DMS153 (cell line): Measurements from ENCODE around the gene XYLT1.
"Not testable (repeated sequence)": the region's sequence is repeated elsewhere in the genome, so short reads cannot be mapped to it uniquely, and the experiment has no call there.

Experiments used
- DNase-seq: peaks from one replicate; lab custom pipeline; 2025; lab: John Stamatoyannopoulos, UW

The XYLT1 gene

DNA sequence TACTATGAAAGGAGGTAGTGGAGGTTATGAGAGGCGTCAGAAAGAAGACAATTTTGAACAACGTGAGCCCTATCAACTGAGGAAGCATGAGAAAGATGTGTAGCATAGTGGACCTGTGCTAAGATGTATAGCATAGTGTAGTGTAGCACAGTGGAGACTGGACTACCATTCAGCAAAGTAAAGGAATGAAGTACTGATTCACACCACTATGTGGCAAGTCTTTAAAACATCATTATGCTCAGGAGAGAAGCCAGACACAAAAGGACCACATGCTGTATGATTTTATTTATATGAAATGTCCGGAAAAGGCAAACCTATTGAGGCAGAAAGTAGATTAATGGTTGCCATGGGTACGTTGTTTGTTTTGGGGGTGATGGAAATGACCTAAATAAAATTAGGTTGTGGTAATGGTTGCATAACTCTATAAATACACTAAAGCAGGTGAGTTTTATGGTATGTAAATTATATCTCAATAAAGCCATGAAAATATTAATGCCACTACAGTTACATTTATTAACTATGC is 20.4 kb upstream of the XYLT1 start:
- DNase-seq, result no peak

DNA sequence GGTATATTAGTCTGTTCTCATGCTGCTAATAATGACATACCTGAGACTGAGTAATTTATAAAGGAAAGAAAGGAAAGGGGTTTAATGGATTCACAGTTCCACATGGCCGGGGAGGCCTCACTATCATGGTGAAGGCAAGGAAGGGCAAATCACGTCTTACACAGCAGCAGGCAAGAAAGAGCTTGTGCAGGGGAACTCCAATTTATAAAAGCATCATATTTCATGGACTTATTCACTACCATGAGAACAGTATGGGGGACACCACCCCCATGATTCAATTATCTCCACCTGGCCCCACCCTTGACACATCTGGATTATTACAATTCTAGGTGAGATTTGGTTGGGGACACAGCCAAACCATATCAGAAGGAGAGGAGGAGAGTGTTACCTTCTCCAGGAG is 17.7 kb upstream of the XYLT1 start:
- no peak for DNase-seq

DNA sequence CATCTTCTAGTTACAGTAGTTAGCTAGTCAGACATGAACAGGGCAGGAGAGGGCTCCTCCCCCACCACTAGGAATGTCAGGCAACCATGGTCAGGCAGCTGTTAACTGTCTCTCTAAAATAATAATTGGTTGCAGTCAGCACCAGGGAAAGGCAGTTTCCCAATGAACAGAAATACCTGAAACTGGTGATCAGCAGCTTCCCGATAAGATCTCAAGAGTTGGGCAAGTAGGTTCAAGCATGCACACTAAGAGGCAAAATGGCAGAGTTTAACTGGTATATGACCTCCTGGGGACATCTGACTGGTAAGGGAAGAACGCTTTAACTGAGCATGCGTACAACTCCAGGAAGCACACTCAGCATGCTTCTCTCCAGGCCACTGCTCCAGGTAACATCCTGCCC is 12.6 kb upstream of the XYLT1 start:
- DNase-seq, result no peak

DNA sequence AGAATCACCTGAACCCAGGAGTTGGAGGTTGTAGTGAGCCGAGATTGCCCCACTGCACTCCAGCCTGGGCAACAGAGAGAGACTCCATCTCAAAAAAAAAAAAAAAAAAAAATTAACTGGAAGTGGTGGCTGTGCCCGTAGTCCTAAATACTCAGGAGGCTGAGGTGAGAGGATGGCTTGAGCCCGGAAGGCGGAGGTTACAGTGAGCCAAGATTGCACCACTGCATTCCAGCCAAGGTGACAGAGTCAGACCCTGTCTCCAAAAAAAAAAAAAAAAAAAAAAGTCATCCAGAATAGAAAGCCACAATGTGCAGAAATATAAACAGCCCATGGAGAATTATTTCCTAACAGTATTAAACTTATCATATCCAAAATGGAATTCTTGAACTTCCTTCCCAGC is 11.6 kb upstream of the XYLT1 start:
- not testable (repeated sequence) for DNase-seq

DNA sequence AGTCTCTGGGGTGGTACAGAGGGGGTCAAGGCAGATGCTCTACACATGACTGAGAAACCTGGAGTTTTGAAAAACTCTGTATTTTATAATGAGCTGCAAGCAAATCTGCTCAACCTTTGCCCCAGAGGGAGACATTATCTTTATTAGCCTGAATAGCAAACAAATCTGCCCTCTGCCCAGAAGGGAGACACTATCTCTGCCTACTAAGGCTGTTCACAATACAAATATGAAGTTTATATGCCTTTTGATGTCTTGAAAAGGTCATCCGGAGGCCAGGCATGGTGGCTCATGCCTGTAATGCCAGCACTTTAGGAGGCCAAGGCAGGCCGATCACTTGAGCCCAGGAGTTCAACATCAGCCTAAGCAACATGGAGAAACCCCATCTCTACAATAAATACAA is 11.0 kb upstream of the XYLT1 start:
- DNase-seq, result no peak

DNA sequence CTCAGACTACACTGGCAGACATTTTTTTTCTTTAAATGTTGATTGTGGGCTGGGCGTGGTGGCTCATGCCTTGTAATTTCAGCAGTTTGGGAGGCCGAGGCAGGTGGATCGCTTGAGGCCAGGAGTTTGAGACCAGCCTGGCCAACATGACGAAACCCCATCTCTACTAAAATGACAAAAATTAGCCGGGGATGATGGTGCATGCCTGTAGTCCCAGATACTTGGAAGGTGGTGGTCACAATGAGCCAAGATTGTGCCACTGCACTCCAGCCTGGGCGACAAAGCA is 6.4 kb upstream of the XYLT1 start:
- not testable (repeated sequence) for DNase-seq

DNA sequence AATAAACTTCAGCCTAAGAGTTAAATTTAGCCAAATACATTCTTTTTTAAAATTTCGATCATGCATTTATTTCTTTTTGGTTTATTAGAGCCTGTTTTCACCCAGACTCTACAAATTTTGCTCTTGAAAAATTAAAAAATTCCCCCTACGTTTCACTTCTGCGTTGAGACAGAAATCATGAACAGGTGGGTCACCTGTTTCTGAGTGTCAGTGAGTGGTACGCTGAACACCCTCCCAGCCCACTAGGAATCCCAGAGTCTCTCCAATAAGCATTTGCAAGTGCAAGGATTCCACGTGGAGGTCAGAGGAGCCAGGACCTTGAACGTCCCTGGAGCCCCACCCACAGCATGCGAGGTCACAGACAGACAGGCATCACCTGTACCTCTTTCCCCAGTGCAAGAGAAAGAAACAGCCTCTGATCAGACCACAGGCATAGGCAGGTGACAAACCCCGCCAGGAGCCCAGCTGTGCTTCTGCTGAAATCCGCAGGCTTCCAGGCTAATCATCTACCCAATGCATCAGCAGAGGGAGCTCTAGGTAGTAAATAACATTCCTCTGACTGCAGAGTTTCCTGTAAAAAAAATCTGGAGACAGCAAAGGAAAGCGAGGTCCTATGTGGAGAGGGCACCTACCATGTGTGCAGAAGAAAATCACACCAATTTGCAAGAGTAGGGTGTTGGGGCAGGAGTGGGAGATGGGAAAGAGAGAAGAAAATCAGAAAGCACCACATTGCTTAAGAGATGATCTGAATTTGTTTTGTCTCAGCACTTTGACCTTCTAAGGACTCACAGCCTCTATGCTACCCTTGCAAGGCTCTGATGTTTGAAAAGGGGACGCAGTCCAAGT is 5.9 kb upstream of the XYLT1 start:
- DNase-seq, result peak; percentile 73

DNA sequence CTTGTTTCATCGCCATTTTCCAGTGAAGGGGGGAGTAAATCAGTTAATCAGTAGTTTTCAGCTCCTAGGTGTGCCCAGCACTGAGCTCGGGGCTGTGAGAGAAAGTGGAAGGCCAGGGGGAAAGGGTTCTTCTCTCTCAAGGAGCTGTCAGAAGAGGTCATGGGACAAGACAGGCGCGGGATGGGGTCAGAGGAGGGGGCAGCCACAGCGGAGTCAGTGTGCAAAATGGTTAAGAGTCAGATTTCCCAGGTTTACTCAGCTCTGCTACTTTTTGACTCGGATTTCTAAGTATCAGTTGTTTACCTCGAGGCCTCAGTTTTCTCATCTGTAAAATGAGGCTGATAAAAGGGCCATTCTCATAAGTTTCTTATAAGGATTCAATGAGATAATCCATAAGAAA is 4.3 kb upstream of the XYLT1 start:
- DNase-seq, result no peak

DNA sequence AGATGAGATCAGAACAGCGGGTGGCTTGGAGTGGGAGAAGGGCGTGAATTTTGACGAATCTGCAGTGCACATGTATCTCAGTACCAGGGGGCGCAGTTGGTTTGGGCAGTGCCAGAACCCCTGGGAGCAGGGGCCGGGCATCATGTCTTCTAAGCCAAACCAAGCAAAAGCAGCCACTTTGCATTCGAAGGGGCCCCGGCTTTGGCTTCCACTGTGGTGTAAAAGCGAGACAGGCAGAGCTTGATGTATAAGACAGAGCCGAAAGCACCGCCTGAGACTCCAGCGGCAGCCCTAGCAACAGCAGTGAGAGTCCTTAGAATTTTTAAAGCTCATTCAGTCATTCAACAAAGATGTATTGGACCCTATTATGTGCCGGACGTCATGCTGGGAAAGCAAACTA is 3.8 kb upstream of the XYLT1 start:
- no peak for DNase-seq

DNA sequence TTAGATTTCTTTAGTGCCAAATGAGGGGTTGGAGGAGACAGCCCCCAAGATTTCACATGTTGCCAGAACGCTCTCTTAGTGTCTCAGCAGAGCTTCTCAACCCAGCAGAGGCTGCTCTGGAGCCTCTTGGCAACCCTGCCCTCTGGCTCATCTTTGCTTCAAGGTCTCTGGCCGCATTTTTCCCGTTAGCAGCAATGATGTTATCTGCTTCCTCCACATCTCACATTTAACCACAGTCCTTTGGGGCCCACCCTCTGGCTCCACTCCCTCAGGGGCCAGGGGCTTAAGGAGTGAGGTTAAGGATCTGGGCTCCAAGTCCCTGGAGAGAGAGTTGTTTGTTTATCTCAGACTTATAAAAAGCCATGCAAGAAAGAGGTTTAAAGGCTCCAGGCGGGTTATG is 3.3 kb upstream of the XYLT1 start:
- no peak for DNase-seq

DNA sequence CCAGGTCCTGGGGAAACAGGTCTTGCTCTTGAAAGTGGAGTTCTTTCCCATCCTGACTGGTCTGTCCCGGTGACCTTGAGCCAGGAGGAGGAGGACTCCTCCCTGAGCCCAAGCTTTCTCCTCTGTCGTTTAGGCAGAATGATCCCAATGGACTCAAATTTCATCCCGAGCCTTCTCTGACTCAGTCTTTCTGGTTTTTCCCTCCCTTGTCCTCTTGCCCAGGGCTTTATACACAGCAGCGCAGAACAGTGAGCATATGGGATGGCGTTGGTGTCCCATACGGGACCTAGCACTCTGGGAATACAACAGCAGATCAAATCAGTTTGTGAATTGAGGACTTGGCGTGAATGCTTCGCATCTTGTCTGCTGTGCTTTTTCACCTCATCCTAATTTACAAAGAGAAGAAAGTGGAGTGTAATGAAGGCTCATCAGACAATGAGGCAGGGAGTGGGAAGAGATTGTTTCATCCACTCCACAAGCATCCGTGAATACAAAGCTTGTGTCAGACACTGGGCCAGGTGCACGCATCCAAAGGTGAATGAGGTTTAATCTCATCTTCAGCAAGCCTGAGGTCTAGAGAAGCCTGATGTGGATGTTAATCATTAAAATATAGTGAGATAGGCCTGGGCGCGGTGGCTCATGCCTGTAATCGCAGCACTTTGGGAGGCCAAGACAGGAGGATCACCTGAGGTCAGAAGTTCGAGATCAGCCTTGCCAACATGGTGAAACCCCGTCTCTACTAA is 1.1 kb upstream of the XYLT1 start:
- no peak for DNase-seq

DNA sequence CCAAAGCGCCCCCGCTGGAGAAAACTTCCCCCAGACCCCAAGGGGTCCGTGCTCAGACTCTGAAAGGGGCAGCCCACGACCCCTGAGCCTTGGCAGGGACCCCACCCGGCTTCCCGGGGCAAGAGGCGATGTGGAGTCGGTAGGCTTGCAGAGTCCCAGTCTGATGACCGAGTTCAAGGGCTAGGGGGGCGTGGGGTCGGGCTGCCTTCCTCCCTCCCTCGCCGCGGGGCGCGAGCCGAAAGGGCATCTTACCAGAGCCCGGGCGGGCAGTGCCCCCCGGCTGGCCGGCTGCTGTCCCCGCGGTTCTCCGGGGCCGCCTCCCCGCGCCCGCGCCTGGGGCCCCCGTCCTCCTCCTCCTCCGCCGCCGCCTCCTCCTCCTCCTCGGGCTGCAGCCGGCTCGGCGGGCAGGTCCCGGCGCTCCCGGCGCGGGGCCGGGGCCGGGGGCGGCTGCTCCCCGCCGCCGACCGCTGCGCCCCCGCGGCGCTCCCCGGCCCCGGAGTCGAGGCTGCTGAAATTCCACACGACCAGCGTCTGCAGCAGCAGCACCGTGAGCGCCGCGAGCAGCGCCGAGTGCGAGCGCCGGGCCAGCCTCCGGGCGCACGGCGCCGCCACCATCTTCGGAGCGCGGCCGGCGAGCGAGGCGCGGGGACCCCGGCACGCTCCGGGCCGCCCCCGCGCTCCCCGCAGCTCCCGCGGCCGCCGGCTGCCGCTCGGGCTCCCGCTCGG is 415 bp downstream of the XYLT1 start:
- no peak for DNase-seq

DNA sequence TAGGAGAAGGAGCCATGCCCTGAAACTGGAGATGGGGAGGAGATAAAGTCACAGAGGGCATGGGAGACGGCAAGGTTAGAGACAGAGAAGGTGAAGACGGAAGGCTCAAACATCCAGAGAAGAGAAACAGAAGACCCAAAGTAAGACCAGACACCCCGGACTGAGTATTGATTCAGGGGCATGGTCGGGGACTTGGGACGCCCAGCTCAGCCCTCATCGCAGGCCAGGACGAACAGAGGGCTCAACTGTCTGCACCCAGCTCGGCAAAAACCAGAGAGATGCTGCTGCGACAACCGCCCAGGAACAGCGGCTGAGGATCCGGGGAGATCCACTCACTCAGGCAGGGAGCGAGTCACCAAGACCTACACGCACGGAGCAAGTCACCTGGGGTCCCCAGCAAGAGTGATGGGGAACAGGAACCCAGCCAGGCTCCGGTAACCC is 999 bp downstream of the XYLT1 start:
- DNase-seq, result no peak

DNA sequence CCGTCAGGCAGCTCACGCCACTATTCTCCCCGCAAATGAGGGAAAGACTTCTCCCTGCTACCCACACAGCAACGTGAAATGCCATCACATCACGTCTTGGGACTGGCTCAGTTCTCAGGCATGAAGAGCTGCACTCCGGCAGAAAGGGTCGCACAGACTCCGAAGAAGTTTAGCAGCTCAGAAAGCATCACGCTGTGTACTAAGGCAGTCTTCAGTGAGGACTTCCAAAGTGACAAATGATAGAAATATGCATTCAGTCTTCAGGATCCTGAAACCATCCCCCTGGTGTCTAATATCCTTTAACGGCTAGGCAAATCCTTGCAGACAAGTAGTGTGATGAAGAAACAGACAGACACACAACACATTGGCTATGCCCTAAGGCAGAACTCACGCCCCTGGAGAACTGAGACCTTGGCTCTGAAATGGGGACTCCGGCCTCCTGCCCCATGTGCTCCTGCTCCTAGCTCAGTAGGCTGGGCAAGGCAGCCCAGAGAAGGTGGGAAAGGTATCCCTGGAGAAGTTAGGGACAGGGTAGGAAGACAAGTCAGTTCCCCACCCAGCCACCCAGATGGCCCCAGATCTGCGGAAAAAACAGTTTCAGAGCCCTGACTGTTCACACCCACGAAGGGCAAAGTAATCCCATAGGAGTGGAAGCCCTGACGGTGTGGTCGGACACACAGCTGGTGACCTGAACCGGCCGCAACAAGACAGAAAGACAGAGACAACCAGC is 1.6 kb downstream of the XYLT1 start:
- DNase-seq, result no peak

DNA sequence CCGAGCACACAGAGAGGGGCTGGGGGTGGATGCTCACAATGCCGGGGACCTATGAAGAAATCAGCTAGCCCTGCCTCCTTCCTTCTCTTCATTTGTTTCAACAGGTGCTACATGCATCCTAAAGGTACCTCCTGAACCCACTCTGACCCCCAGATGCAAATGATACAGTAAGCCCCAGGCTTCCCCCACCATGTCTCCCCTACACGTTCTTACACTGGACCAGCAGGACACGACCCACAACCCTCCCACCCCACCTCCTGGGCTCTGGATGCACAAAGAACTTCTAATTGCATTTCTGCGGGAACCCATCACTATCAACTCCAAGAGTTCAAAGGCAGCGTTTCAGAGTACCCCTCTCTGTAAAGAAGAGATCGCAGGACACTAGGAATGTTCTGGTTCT is 2.1 kb downstream of the XYLT1 start:
- DNase-seq, result no peak

DNA sequence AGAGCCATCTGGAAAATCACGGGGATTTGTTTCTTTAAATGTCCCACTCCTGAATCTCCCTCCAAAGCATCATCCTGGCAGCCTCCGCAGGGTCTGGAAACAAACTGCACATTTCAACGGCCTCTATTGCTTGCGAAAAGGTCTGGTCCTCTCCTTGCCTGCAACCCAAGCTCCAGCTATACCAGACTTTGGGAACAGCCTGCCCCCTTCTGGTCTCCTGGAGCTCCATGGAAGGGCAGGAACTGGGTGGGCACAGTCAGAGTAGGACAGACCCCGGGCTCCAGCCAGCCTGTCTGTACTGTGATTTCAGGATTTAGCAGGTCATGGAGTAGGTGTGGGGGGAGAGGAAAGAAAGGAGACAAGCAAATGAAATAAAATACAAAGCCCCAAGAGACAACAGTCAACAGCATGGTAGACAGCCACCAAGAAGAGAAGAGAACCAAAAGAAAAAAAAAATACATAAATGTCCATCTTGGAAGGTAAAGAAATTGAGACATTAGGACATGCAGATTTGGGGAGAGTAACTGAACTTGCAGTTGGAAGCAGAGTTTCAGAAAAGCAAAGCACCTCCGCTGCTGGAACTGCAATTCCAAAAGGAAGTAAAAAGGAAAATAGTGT is 2.7 kb downstream of the XYLT1 start:
- peak; percentile 21 for DNase-seq

DNA sequence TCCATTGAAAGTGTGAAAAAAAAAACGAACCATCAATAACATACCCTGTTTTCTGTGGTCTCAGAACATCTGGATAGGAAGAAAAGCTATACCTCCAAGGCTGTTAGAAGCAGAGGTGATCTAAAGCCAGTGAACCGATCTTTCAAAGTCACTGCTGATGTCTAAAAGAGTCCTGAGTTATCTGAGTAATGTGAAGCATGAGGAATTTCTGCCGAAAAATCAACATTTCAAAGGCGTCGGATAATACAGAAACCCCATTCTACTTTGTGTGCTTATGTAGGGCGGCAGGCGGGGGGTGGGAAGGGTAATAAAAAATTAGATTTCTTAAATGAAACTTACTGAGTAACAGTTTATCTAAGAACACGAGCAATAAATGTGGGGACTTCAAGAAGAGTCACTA is 3.9 kb downstream of the XYLT1 start:
- DNase-seq, result no peak

DNA sequence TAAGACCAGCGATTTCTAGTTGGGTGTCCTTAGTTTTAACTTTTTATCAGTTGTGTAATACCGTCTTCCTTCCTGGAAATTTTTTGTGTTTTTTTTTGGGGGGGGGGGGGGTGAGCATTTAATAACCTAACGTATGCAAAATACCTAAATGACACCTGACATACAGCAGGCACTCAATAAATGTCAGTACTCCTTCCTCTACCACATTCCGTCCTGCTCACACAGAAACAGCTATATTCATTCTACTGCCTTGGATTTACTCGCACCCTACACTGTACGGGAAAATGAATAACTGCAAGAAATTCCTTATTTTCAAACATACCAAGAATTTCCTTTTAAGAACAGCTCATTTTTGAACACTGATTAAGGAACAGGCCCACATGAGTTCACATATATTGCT is 5.3 kb downstream of the XYLT1 start:
- no peak for DNase-seq

DNA sequence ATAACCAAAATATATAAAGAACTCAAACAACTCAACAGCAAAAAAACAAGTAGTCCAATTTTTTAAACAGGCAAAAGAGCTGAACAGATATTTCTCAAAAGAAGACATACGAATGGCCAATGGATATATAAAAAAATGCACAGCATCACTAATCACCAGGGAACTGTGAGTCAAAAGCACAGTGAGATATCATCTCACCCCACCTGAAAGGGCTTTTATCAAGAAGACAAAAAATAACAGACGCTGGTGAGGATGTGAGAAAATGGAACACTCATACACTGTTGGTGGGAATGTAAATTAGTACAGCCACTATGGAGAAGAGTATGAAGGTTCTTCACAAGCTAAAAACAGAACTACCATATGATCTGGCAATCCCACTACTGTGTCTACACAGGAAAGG is 7.4 kb downstream of the XYLT1 start:
- DNase-seq, result no peak

DNA sequence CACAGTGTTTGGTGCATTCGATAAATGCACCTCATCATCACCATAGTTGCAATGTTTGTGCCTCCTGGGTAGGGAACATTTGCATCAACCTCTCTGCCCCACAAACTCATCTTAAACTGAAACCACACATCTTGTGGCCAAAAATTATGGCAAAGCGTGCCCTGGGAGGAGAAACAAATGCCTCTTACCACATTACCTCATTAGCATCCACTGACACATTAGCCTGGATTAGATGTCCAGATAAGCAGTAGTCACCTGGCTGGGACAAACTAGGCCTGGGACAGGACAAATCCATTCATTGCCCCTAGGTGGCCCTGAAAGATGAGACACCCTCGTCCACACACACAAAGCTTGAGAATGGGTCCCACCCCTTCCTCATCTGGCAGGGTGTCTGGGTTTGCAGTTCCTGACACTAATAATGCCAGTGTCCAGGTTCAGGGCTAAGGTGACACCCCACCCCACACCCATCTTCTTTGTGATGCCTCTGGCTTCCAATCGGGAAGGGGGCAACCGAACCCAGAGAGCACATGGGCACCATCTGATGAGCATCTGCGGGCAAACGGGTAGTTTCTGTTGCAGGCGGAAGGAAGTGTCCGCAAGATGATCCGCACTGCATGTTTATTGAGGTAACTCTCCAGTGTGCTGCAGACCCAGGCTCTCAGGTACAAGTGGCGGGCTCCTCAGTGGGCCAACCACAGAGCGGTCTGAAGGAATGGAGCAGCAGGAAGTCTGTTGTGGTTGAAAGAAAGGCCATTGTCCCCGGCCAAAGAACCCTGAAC is 8.6 kb downstream of the XYLT1 start:
- DNase-seq, result no peak

DNA sequence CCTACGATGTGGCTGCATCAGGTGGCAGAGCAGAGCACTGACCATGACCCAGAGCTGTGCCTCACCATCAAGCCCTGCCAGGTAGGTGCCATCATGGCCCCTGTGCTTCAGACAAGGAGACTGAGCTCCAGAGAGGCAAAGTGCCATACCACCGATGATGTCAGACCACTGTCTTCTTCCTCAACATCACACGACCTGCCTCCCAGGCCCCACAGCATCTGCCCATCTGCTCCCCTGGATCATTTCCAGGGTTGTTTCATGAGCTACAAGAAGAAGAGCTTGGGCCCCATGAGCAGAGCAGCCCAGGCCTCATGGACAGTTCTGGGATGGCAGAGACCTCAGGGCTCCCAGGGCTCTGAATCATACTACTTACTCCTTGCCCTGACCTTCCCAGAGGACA is 9.9 kb downstream of the XYLT1 start:
- DNase-seq, result no peak
